Measurements from ENCODE around the gene FOXO4. TPM values are rescaled to one million over a fixed set of nuclear protein-coding genes. Genes with fewer than 3 reads are reported as not detected.

Gene FOXO4
- total RNA-seq, result 3.7 and 4.3 TPM in 2 replicates

DNA sequence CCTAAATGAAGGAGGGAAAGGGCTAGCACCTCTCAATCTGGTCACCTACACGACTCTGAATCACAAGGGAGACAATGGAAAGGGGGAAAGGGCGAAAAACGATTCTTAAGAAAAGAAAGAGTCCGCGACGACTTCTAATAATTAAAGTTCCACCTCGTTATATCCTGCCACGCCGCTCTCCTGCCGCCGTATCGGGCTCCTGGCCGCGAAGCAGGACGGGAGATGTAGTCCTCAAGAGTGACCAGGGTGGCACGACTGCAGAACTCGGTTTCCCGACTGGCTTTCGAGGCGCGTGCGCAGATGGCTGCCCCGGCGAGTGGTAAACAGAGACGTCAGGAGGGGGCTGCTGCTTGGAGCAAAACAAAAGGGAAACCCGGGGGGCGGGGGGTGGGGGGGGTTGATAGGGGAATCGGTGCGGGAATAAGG is at the start of gene FOXO4:
Gene FOXO4, plus strand, starts transcription at position 297 of the 426 bp plus-strand sequence. CDS start 678 bp downstream, outside the sequence.

DNA sequence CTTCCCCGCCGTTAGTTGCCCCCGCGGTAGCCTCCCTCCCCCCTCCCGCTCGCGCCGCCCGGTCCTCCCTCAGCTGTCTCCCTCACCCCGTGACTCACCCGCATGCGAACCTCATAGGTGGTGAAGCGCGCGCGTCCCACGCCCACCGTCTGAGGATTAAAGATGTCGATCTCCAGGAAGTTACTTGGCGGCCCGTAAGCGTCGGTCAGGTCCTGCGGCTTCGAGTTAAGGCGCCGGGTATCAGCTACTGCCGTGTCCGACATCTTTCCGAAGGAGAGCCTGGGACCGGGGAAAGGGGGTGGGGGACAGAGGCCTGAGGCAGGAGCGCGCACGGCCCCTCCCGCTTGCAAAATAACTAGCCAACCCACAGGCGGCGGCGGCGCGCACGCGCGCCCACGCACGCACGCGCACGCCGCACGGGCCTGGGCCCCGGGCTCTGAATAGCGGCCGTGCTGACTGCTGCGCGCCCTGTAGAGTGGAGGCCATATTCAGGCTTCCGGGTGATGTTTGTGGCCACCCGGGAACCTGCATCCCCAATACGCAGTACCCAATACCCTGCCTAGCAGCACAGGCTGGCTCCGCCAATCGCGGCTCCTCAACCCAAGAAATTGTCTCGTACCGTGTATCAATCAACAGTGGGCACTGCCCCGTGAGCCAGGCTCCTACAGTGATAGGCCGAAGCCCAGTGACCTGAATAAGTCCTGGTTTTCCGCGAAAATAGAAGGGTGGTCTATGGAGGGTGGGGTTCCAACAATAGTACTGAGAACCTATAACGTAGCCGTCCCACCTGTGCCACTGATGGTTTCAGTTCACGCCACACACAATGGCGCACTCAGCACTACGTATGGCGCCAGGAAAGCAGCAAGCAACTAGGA is 27.4 kb upstream of the FOXO4 start, which contains the start of gene SNX12:
Gene SNX12, minus strand, starts transcription at position 291 of the 875 bp plus-strand sequence. Its CDS starts 28 bp downstream, at position 263.

DNA sequence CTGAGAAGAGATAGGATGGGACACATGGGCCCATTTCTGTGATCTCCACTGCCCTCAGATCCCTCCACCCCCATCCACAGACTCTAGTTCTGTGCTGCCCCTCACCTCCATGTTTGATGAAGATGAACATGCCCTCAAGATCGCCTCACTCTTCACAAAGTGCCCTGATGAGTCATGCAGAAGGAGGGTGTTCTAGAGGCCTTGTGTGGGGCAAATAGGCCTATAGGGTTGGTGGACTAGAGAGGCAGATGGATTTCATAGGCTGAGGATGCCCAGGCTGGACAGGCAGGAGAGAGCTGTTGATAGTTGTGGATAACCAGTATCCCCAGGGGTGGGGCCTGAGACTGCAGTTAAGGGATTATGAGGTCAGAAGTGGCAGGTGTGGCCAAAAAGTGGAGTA is 10.8 kb downstream of the FOXO4 start, which contains the start of gene CXorf65:
Gene CXorf65, minus strand, starts transcription at position 314 of the 400 bp plus-strand sequence. Its CDS starts 184 bp downstream, at position 130.

DNA sequence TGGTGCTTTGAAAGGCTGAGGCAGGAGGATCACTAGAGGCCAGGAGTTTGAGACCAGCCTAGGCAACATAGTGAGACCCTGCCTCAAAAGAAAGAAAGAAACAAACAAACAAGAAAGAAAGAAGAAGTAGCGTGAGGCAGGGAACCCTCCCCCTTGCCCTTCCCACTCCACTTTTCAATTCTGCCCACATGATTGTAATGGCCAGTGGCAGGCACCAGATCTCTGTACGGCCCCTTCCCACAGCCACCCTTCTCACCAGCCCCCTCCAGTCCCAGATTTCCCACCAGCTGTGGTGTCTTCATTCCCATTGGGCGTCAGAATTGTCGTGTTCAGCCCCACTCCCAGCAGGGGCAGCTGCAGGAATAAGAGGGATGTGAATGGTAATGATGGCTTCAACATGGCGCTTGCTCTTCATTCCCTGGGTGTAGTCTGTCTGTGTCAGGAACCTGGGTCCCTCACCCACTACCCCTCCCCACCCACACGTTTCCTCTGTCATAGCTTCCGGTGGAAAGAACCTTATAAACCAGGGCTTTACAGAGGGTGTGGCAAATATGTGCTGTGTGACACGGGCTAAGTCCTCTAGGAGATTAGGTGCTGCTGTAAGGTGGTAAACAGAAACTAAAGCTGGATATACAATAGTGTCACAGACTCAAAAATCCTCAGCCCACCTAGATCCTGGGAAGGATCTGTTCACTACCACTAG is 15.6 kb downstream of the FOXO4 start, which contains the start of gene IL2RG:
Gene IL2RG, minus strand, starts transcription at position 437 of the 703 bp plus-strand sequence. Its CDS starts 38 bp downstream, at position 399.

DNA sequence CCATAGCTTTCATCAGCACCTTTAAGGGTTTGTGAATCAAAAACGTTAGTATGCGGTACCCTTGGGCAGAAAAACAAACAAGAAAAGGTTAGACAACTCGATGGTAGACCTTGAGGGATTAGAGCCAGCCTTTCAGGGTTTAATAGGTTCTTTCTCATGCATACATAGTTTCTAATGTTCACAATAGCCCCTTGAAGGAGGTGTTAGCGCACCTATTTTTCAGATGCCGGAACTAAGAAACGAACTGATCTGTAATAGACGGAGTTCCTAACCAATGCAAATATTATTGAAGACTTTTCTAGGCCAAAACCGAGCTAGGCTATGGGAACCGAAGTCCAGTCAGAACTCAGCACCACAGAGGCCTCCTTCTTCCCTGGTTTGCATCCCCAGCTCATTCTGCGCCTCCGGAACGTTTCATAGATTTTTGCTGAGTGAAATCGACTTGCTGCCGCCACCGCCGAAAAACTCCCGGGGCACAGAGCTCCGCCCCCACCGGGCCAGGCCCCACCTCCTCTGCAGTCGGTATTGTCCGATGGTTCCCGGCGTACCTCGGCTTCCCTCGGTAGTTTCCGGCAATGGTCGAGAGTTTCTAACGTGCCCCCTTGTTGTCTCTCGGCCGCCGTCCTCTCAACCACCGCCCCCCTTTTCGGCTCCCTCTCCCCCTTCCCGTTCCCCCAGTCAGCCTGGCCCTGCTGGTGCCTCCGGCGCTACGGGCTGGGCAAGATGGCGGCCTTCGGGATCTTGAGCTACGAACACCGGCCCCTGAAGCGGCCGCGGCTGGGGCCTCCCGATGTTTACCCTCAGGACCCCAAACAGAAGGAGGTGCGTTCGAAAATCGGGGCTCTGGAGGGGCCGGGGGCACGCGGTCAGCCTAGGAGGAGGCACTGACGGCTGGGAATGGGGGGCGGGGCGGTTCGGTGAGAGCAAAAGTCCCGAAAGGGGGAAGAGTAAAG is 22.7 kb downstream of the FOXO4 start, which contains the start of gene MED12:
Gene MED12, plus strand, starts transcription at position 565 of the 953 bp plus-strand sequence. Its CDS starts 159 bp downstream, at position 724.

GRCh38 chrX:71144651-71145050 is 49.0 kb downstream of the FOXO4 start, which contains the start of gene NLGN3:
NLGN3 (plus strand) TSS chrX:71144841; CDS start chrX:71147750, 2,909 bp downstream.

Other genes starting within 250 kb of the FOXO4 start
- gene TEX11, start 187.1 kb upstream of the FOXO4 start, total RNA-seq, result not detected in 2 replicates
- not detected in 2 replicates for gene SLC7A3, start 164.8 kb upstream of the FOXO4 start, total RNA-seq
- gene SNX12, start 27.5 kb upstream of the FOXO4 start, total RNA-seq, result 85.9 and 90.5 TPM in 2 replicates
- not detected in 2 replicates for gene CXorf65, start 10.9 kb downstream of the FOXO4 start, total RNA-seq
- gene IL2RG, start 15.7 kb downstream of the FOXO4 start, total RNA-seq, result 1.3 and 1.9 TPM in 2 replicates
- gene MED12, start 22.7 kb downstream of the FOXO4 start, total RNA-seq, result 18.5 and 22.7 TPM in 2 replicates
- gene NLGN3, start 49.0 kb downstream of the FOXO4 start, total RNA-seq, result 0.05 TPM in 1 of 2 replicates, not detected in the other
- not detected in 2 replicates for gene GJB1, start 127.4 kb downstream of the FOXO4 start, total RNA-seq
- 15.3 and 15.6 TPM in 2 replicates for gene ZMYM3, start 158.3 kb downstream of the FOXO4 start, total RNA-seq
- 283 TPM in 2 replicates for gene NONO, start 187.8 kb downstream of the FOXO4 start, total RNA-seq
- gene ITGB1BP2, start 205.9 kb downstream of the FOXO4 start, total RNA-seq, result 0.20 and 1.00 TPM in 2 replicates